HG03378 (cell line): ENCODE data around the gene RGS6.

ENCODE experiments used
- ATAC-seq: cut with Tn5 transposase; IDR thresholded peaks from one replicate; pipeline ENCODE4 v1.9.1; 2021; ENCODE audit warnings: mild to moderate bottlenecking, moderate library complexity; ENCODE audit not compliant: unreplicated experiment

Gene RGS6

GRCh38 chr14:72546344-72547016 lies 614.3 kb downstream of the RGS6 start:
- ATAC-seq, result no peak

GRCh38 chr14:72547999-72548398 lies 615.8 kb downstream of the RGS6 start:
- ATAC-seq, result no peak

- no peak for ATAC-seq
Observed at GRCh38 chr14:72549026-72549425, 616.8 kb downstream of the RGS6 start.

GRCh38 chr14:72549854-72550253 lies 617.6 kb downstream of the RGS6 start:
- ATAC-seq, result no peak

- ATAC-seq, result no peak
Observed at GRCh38 chr14:72550513-72550912, 618.3 kb downstream of the RGS6 start.

- ATAC-seq, result no peak
Observed at GRCh38 chr14:72552236-72552635, 620.0 kb downstream of the RGS6 start.

GRCh38 chr14:72553161-72553560 lies 620.9 kb downstream of the RGS6 start:
- ATAC-seq, result no peak

- ATAC-seq, result no peak
Observed at GRCh38 chr14:72553656-72554055, 621.4 kb downstream of the RGS6 start.

GRCh38 chr14:72554401-72554800 lies 622.2 kb downstream of the RGS6 start:
- no peak for ATAC-seq

GRCh38 chr14:72554994-72555608 lies 622.9 kb downstream of the RGS6 start:
- ATAC-seq, result no peak

GRCh38 chr14:72555609-72556000 lies 623.4 kb downstream of the RGS6 start:
- ATAC-seq, result no peak

GRCh38 chr14:72557671-72558070 lies 625.4 kb downstream of the RGS6 start:
- ATAC-seq, result no peak

GRCh38 chr14:72558721-72559120 lies 626.5 kb downstream of the RGS6 start:
- ATAC-seq, result no peak

- no peak for ATAC-seq
Observed at GRCh38 chr14:72559202-72559601, 627.0 kb downstream of the RGS6 start.

GRCh38 chr14:72559669-72560255 lies 627.5 kb downstream of the RGS6 start:
- no peak for ATAC-seq

- no peak for ATAC-seq
Observed at GRCh38 chr14:72560331-72560730, 628.1 kb downstream of the RGS6 start.

GRCh38 chr14:72560889-72561493 lies 628.8 kb downstream of the RGS6 start:
- ATAC-seq, result no peak

GRCh38 chr14:72562300-72562699 lies 630.1 kb downstream of the RGS6 start:
- no peak for ATAC-seq

- ATAC-seq, result no peak
Observed at GRCh38 chr14:72563676-72564075, 631.4 kb downstream of the RGS6 start.

GRCh38 chr14:72565149-72565559 lies 632.9 kb downstream of the RGS6 start:
- ATAC-seq, result no peak

GRCh38 chr14:72565917-72566316 lies 633.7 kb downstream of the RGS6 start:
- no peak for ATAC-seq

GRCh38 chr14:72567226-72567625 lies 635.0 kb downstream of the RGS6 start:
- no peak for ATAC-seq
